Right kidney (tissue), 1 donor: Measurements from ENCODE around the gene PCCB.
"Not testable (repeated sequence)": the region's sequence is repeated elsewhere in the genome, so short reads cannot be mapped to it uniquely, and the experiment has no call there.

Experiments
- DNase-seq: peaks from one replicate; pipeline ENCODE4 v3.0.0-alpha.2; 2016

PCCB gene

GRCh38 chr3:136311968-136312367 lies 61.8 kb downstream of the PCCB start:
- DNase-seq = no peak

DNA sequence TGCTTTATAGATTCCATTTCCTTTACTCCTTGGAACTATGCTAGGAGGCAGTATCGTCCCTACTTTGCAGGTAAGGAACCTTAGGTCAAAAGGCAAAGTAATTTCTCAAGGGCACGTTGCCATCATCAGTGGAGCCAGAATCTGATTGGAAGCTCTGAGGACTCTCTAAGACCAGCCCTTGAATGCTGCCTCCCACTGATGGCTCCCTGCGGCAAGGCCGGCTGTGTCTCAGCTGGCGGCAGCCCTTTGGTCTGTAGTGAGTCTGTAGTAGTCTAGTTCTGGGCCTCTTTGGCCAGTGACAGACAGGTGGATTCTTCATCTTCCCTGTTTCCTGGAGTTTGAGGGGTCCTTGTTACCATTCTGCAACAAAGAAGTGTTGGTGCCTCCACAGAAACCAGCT lies 76.2 kb downstream of the PCCB start:
- no peak for DNase-seq

DNA sequence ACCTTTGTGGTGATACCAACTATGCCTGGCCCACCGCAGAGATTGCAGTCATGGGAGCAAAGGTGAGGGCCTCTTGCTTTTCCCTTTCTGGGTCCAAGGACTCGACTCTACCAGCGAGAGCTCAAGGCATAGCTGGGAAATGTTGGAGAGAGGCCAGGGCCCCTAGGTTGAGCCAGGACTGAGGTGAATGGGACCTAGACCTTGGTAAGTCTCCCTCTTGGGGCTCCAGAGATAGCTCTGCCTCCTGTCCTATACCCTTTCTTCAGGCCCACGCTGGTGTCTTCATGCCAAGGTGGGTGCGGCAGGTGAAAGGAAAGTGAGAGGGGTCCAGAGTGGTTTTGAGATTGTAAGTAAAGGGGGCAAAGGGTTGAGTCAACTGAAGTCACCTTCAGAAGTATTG lies 77.5 kb downstream of the PCCB start:
- no peak for DNase-seq

- DNase-seq = no peak
Observed at GRCh38 chr3:136329593-136329992, 79.5 kb downstream of the PCCB start.

DNA sequence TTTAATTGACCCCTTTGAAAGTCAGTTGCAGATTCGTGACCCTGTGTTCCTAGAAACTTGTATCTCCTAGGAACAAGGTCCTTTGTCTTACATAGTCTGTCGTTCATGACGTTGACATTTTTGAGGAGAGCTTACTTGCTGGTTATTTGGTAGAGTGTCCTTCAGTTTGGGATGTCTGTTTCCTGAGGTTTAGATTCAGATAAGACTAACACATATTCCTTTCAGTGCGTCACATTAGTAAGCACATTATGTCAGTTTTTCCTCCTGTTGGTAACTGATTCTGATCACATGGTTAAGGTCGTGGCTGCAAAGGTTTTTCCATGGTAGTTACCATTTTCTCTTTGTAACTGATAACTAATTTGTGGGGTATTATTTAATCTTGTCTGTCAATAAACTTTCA lies 80.8 kb downstream of the PCCB start:
- DNase-seq = no peak

DNA sequence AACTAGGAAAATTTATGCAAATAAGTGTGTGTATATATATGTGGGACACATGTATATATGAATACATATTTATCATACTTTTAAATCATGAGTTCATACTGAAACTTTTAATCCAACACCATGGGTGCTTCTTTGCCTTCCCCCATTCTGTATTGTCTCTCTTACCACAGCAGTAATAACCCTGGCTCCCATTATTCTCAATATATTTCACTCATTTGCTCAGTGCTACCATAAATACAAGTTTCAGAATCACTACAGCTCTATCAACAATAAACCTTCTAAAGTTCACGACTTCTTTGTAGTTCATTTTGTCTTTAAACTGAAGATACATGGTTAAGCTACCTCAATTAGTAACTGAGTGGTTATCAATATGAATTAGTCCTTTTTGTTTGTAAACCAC lies 82.2 kb downstream of the PCCB start:
- DNase-seq = no peak

- no peak for DNase-seq
Observed at GRCh38 chr3:136332776-136333175, 82.6 kb downstream of the PCCB start.

- no peak for DNase-seq
Observed at GRCh38 chr3:136334209-136334608, 84.1 kb downstream of the PCCB start.

GRCh38 chr3:136334726-136335125 lies 84.6 kb downstream of the PCCB start:
- DNase-seq = not testable (repeated sequence)

GRCh38 chr3:136336329-136337100 lies 86.4 kb downstream of the PCCB start:
- DNase-seq = no peak

GRCh38 chr3:136343446-136343845 lies 93.3 kb downstream of the PCCB start:
- no peak for DNase-seq

GRCh38 chr3:136343873-136344555 lies 93.9 kb downstream of the PCCB start:
- no peak for DNase-seq

GRCh38 chr3:136346486-136346885 lies 96.3 kb downstream of the PCCB start:
- no peak for DNase-seq

DNA sequence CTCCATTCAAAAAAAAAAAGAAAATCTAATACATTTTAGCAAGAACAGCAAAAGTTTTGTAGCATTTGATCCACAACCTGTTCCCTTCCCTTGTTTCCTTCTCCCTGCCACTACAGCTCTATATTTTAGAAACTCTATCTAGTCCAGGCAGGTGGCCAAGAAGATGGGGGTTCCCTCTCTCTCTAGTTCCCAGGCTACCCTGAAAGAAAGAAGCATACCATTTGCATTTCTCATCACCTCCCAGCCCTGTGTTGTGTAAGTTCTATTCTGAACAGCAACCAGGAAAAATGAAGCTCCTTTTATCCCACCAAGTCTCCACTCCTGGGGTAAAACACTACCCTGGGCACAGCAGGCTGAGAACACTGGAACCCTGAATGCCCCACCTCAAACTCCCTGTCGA lies 100.0 kb downstream of the PCCB start:
- no peak for DNase-seq

- no peak for DNase-seq
Observed at GRCh38 chr3:136350557-136350956, 100.4 kb downstream of the PCCB start.

- no peak for DNase-seq
Observed at GRCh38 chr3:136351351-136351750, 101.2 kb downstream of the PCCB start.

DNA sequence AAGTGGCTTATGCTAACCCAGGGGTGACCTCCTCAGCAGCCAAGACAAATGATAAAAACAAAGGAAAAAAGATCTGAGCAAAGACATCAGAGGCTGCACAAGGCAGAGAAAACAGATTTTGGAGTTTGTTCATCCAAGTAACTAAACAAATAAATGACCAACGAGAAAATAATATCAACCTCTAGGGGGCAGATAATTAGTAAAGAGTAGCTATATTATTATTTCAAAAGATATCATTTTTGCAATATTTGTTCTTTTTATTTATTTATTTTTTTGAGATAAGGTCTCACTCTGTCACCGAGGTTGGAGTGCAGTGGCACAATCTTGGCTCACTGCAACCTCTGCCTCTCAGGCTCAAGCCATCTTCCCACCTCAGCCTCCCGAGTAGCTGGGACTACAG lies 101.8 kb downstream of the PCCB start:
- no peak for DNase-seq

DNA sequence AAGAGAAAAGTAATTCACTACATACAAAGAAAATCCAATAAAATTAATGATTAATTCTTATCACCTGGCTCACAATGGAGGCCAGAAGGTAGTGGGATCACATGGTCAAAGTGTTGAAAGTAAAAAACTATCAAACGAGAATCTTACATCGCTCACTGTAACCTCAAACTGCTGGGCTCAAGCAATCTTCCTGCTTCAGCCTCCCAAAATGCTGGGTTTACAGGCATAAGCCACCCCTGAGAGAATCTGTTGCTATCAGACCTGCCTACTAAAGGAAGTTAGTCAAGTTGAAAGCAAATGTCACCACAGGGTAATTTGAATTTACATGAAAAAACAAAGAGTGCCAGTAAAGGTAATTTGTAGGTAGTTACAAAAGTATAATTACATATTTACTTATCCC lies 103.3 kb downstream of the PCCB start:
- DNase-seq = no peak

GRCh38 chr3:136366289-136366688 lies 116.1 kb downstream of the PCCB start:
- no peak for DNase-seq

- not testable (repeated sequence) for DNase-seq
Observed at GRCh38 chr3:136375800-136376199, 125.7 kb downstream of the PCCB start.

- no peak for DNase-seq
Observed at GRCh38 chr3:136377508-136377907, 127.4 kb downstream of the PCCB start.

DNA sequence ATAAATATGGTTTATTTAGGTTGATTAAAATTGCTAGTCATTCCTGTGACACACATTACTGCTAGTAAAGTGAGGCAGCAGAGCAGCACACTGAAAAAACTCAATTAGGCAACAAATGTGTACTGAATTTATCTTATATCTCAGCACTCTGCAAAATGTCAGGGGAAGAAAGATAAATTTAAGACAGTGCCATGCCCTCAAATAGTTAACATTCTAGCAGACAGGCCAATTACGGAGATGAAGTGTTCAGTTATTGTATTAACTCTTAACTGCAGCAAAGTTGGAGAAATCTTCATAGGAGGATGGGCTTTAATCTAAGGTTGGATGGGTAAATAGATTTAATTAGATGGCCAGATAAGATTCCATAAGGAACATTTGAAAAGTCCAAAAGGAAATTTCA lies 127.9 kb downstream of the PCCB start:
- no peak for DNase-seq
